Retina (tissue), 1 donor: Measurements from ENCODE around the gene RCAN1.
"Not testable (repeated sequence)": the region's sequence is repeated elsewhere in the genome, so short reads cannot be mapped to it uniquely, and the experiment has no call there.

Source experiments
- DNase-seq: peaks from one replicate; pipeline ENCODE4 v3.0.0-alpha.2; 2016

Gene RCAN1

DNA sequence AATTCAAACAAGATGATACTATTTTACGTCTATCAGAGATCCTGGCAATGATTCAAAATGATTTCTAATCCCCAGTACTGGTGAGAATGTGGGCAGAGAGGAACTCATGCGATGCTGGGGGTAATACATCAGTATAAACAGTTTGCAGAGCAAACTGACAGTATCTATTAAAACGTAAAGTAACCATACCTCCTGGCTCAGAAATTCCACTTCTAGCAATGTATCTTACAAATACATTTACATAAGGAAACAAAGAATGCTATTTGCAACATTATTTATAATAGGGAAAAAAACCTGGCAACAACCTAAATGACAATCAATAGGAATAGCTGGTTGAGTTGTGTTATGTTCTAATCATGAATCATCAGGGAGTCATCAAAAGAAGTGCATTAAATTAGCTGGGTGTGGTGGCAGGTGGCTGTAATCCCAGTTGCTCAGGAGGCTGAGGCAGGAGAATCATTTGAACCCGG, 15.9 kb downstream of the RCAN1 start:
- DNase-seq: no peak

DNA sequence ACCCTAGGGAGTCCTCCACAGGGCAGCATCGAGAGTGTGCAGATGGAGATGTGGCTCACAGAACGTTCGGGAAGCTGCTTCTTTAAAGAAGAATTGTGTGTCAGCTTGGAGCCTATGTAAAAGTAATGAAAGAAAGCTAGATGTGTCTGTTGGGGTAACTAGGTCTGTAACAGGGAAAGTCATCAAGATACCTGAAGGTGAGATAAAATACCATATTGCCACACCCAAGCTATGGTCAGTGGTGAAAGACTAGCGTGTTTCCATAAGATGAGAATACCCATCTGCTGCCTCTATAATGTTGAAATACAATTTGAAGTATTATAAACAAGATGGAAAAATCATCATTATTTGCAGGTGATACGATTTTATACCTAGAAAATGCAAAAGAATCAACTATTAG, 17.5 kb downstream of the RCAN1 start:
- no peak for DNase-seq

DNA sequence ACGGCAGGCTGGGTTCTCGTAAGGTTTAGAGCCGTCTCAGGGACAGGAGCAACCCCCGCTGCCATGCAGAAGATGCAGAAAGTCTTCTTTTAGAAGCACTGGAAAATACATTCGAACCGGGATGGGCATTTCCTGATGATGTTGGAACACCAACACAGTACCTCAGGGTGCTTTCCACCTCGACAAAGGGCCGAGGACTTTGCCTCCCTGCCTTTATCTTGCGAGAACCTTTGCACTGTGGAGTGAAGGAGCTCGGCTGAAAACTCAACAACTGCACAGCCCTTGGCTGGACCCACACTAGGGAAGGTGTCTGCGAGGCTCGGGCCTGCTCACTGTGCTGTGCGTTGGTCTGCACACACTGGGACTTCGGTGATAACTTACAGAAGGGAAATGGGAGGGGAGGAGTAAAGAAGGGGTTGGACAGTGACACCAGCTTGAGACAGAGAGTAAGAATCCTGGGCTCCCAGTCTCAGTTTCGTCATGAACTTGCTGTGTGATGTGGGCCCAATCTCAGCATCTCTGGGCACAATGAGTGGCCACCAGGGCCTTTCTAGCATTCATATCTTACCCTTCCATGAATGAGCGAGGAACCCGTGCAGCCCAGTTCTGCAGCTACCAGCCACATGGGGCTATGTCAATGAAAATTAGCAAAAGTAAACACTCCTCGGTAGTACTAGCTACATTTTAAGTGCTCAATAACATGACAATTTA, 18.2 kb downstream of the RCAN1 start:
- DNase-seq: no peak

DNA sequence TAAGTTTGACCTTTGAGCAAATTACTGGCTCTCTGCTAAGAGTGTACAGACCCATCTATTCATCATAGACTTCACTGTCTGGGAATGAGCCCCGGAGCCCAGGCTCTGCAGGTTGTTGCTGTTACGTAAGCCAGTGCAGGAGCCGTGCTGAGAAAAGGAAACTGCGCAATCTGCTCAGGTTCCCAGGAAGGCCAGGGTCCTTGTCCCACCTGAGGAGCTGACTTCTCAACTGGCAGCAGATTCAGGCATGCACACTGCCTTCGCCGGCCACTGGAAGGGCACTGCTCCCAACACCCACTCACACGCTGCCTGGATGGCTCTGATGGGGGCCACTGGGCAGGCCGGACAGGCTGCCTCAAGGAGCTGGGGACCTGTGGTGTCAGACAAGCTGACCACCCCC, 19.5 kb downstream of the RCAN1 start:
- DNase-seq: no peak

DNA sequence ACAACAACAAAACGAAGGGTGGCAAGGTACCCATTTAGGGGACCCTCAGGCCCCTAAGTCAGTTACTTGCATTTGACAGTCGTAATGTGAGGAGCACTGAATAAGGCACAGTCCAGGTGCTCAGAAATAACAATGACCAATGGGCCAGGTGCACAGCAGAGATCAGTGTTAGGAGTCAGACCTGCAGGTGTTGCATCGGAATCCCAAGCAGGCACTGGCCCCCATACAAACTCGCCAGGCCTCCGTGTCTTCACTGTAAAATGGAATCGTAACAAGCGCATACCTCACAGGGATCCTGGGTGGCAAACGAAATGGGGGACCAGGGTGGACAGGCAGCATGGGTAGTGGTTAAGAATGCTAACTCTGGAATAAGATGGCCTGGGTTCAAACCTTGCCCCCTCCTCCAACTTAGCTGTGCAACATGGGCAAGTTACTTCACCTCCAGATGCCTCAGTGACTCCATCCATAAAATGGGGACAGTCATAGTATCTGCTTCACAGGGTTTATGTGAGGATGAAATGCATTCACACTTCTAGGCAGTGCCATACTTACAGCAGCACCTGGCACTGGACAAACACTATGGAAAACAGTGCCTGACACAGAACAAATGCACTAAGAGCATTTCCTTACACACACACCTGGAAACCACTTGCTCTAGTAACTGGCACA, 20.2 kb downstream of the RCAN1 start:
- DNase-seq: no peak

DNA sequence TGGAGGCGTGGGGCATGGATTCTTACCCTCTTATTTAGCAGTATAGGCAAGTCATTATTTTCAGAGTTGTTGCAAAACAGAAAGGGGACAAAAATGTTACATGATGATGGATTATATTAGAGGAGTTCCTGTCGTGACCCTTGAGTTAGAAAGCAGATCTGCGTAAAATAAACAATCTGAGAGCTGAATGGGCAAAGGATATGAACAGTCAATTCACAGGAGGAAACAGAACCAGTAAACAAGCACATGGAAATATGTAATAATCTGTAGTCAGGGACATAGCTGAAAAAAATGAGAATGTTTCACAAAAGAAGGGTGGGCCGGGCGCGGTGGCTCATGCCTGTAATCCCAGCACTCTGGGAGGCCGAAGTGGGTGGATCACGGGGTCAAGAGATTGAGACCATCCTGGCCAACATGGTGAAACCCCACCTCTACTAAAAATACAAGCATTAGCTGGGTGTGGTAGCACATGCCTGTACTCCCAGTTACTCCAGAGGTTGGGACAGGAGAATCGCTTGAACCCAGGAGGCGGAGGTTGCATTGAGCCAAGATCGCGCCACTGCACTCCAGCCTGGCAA, 20.9 kb downstream of the RCAN1 start:
- no peak for DNase-seq

DNA sequence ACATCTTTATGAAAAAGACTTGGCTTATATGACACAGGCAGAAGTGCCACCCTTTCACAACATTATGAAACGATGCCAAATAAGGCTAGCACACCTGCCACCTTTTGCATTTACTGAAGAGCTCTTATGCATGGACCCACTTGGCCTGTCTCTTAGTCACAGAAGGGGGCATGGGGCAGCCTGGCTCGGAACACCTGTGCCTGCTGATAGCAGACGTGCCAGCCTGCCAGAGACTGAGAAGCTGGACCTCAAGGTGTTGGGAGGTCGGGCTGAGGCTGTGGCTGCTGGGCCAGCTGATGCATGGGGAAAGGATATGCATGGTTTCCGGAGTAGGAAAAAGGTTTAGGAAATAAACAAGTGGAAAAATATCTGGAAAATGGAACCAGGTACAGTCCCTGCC, 21.5 kb downstream of the RCAN1 start:
- no peak for DNase-seq

DNA sequence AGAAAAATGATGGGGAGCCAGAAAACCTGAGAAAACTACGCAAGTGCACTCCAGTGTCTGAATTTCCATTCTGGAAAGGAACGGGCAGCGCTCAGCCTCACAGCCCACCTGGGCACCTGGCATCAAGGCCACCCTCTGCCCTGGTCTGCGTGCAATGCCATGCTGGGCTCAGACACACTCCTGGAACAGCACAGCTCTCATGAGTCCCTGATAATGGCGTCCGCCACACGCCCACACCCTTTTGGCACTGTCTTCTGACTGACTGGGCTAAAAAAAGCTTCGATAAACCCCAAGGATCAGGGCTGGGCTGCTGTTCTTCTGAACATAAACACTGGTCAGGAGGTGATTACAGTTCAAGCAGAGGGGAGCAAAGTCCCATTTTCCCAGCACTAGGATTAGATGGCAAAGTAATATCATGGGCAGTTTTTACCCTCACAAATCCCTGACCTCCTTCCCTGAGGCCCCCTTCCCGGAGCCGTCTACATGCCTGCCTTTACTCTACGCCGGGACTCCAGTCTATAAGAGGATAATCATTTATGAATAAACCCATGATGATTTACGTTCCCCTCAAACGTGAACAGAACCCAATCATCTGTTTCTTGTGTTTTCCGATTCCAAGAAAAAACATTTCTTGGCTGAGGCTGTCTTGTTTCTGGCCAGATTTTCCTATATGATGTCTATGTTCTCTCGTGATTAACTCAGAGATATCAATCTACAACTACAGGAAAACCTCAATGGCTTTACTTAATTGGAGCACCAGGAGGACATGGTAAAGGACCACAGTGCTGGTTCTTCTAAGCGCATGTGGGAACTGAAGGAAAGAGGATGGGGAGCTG, 22.6 kb downstream of the RCAN1 start:
- DNase-seq: no peak

DNA sequence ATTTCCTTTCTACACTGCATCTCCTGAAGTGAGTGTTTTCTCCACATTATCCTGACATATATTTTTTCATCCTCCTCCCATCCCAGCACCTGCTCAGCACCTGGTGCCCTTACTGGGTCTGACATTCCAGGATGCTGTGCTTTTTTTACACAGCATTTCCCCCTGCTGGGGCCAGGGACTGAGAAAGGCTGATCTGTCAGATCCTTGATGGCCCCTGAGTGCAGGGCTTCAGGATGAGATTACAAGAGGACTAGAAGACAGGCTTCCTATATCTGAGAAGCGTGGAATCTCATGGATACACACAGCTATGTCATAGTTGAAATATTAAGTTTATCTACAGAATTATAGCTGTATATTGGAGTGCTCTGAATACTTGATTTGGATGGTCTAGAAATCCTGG, 24.4 kb downstream of the RCAN1 start:
- DNase-seq: no peak

DNA sequence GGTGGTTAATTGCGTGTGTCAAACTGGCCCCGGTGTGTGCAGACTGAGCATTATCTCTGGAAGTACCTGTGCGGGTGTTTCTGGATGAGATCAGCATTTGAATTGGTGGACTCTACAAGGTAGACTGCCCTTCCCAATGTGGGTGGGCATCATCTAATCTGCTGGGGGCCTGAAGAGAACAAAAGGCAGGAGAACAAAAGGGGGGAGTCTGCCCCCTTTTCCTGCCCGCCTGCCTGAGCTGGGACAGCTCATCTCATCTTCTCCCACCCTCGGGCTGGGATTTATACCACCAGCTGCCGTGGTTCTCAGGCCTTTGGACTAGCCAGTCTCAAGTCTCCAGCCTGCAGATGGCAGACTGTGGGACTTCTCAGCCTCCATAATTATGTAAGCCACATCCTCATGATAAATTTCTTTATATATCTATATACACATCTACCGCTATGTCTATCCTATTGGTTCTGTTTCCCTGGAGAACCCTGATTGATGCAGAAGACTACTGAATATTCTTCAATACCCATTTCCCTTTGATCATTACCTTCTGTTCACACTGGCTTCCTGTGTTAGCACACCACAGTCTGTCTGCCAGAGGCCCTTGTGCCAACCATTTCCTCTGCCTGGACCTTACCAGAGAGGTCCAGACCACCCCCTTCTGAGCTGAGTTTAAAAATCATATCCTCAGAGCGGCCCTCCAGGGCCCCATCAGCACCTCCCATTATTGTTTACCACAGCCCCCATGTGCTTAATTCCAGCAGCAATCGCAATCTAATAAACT, 25.2 kb downstream of the RCAN1 start:
- no peak for DNase-seq

DNA sequence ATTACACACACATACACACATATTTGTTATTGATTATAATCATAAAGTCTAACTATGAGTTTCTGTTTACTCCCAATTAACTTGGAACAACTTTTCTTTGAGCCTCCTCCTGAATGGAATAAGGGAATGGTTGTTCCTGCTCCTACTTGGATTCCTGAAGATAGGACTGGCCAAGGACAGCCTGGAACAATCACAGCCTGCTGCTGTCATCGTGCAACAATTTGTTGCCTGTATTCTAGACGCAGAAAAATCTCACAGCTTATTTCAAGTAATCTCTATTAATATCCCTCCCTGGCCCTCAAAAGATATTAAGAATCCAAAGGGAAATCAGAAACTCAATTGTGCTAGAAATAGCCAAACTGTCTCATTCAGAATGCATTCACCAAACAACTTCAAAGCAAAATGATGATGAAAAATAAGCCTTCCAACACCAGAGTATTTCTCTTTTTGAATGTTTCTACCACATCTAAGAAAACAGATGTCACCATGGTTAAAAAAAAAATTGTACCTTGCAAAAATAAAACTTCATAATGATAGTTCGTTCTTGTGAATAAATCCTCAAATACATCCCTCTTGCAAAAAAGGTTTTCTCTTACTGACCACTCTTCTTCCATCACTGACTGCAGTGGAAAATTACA, 30.9 kb downstream of the RCAN1 start:
- DNase-seq: no peak

DNA sequence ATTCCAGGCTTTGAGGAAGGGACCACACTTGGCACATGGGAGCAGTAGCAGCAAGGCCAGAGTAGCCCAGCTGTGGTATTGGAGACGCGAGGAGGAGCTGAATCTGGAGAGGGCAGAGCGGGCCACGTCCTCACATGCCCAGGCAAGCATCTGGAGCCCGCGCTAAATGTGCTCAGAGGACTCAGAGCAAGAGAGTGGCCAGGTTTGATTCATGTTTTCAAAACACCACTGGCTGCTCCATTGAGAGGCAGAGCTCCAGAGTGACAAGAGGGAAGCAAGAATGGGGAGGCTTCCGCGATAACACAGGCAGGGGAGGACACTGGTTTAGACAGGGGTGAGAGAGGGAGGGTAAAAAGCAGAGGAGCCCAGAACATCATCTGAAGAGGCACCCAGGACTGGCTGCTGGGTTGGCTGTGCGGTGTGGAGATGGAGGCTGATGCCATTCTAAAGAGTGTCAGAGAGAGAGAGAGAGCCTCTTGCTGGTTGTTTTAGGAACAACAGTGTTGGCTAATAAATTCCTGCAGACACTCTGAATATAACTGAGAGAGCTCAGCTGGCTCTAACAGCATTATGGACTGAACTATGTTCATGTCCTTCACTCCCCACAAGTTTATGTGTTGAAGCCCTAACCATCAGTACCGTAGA, 32.3 kb downstream of the RCAN1 start:
- peak; percentile 21 for DNase-seq

DNA sequence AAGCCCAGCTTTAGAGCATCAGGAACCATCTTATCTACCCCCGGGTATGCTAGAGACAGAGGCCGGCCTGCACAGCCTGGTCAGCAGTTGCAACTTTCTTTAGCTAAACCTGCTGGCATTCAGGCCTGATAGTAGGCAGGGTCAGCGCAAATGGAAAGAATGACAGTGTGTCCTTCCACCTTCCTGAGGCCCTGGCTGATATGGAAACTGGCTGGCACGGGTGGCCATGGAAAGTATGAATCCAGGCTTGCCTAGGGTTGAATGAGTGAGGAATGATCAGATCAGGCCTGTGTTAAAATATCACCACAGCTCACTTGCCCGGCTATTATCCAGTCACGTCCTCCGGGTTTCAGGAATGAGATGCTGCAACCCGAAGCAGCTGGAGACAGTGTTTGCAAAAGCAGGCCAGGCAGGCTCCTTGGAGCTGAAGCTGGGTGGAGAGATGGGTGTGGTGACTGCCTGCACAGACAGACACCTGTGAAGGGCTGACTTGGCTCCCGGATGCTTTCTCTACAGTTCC, 34.7 kb downstream of the RCAN1 start:
- no peak for DNase-seq

DNA sequence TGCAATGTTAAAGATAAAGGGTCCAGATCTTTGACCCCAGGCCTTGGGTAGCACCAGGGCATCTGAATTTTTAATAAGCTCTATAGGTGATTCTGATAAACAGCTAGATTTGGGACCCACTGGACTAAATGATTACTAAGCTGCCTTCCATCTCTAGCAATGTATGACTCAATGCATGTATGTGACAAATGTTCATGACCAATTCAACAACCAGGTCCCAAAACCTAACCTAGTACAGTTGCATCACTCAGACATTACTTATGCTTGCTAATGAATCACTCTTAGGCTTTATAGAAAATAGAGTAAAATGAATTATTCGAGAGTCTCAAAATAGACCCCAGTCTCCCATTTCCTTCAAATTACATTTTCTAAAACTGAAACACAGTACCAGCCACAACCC, 35.5 kb downstream of the RCAN1 start:
- no peak for DNase-seq

DNA sequence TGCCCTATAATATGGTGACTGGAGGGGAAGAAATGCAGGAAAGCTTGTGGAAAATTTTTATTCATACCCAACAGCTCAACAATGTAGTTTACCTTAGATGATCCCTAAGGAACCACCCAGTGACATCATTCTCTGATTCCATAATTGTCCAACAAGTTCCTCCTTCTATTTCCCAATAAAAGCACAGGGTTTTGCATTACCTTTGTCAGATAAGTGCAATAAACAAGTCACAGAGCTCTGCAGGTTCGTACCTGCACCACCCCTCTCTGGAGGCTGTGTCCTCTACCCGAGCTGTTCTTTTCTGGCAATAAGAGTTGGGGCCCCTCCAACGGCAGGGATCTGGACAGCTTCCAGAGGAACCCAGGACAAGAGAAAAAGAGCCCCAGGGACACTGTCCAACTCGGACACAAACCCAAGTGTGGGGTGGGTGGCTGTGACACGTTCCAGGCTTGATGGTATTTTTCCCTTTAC, 38.8 kb downstream of the RCAN1 start:
- DNase-seq: no peak

DNA sequence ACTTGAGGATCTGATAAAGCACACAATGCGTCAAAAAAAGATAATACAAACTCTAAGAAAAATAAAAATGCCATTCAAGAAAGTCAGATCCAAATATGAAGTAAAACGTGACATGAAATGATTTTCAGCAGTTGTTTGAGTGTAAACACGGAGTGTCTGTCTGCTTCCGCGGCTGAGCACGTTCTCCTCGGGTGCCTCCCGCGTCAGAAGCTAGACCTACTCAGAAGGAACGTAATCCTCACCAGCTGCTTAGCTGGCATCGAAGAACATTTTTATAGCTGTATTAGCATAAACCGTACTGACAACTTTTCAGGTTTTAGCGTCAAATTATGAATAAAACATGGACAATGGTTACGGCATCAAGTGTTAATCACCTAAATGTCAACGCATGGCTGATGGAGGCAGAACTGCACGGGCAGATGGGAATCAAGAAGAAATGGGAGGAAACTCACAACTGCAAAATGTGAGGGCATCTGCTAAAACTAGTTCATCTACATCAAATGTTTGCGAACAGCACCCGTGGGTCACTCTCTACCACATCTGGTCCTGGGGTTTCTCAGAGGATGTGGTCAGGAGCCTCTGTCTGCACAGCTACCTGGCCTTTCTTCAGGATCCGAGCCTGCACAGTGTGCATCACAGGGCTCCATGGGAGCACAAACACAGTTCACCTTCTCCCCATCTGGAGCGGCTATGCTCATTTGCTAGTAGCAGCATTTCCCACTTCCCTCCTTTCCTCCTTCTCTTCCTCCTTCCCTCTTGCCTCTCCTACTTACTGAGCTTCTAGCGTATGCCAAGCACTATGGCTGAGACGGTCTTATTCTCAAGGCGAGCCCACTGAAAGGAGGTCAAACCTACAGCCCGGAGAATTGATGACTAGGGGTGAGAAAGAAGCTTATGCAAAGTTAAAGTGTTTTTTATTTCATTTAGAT, 40.0 kb downstream of the RCAN1 start:
- DNase-seq: no peak

DNA sequence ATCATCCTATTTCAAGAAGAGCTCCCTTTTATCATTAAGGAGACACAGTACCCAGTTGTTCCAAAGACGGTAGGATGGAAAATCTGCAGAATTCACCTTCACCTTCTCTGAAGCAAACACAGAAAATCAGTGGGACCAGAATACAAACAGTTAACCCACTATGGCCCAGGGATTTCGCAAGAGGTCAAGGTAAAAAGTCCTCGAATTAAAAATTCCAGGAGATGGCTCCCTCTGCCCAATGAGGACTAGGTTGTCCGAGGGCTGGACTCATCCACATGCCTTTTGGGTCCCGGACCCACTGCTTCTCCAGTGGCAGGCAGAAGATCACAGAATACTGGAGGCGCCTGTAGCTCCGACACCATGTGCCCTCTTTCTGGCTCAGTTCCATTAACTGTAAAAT, 42.9 kb downstream of the RCAN1 start:
- DNase-seq: no peak

DNA sequence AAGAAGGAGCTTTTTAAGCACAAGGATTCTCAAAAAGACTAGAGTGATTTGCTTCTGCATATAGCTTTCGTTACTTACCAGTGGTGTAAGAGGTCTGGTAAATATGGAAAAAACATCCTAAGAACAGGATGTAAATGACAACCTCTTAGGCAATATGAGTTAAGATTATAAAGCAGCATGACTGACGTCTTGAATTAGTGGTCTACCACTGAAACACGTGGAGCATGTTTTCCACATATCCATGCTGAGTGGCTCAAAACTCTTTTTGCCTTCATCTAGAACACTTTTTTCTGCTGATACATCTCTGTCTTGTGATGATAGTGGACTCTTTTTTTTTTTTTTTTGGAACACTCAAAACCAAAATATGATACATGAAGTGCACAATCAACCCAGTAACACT, 44.6 kb downstream of the RCAN1 start:
- no peak for DNase-seq

DNA sequence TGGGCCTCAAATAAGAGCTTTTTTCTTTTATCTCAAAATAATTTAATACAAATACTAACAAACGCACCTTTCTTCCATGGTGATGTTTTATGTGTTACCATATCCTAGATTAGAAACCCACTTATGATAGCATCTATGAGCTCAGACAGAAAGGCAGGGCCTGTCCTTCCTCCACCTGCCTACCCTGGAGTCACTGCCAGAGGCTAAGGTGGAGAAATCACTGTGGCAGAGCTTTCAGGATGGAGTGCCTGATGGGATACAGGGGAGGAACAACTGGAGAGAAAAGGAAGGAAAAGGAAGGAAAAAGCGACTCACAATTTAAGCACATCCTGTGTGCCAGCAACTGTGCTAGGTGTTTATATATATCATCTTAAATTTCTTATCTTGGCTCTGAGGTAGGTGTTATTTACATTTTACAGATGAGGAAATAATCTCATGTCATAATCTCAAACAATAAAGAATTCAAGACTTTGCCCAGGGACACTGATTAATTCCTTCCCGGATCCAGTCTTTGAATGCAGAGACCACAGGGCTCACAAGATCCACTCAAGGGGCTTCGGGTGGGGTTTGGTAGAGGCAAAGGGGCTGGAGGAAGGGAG, 45.4 kb downstream of the RCAN1 start:
- no peak for DNase-seq

DNA sequence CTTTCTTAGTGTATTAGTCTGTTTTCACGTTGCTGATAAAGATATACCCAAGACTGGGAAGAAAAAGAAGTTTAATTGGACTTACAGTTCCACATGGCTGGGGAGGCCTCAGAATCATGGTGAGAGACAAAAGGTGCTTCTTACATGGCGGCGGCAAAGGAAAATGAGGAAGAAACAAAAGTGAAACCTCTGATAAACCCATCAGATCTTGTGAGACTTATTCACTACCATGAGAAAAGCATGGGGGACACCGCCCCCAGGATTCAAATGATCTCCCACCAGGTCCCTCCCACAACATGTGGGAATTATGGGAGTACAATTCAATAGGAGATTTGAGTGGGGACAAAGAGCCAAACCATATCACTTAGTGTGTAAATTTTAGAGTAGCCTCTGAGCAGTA, 46.1 kb downstream of the RCAN1 start:
- not testable (repeated sequence) for DNase-seq
